IMR-90 (cell line): Measurements from ENCODE around the gene ZNF862. TPM values are rescaled to one million over a fixed set of nuclear protein-coding genes. Genes with fewer than 3 reads are reported as not detected.

Experiments
- ATAC-seq: fragments of 200-7000 bp; cut with Tn5 transposase; 2 replicates; pipeline ENCODE4 v1.9.1; 2020; ENCODE audit warnings: low read depth, mild to moderate bottlenecking, moderate library complexity
- BruUV-seq: library from RNA; stranded (reverse); fragments of 400-500 nt; replicated peaks from 2 replicates; lab custom pipeline; 2021; lab: Mats Ljungman, UMichigan
- CTCF ChIA-PET: fragments of 300-600 bp; formaldehyde crosslinking; extraction: SDS; loops from one replicate; lab custom pipeline; 2021; ENCODE audit warnings: antibody characterized with exemption; lab: Yijun Ruan, JAX
- POLR2A ChIA-PET: fragments of 300-600 bp; sonication (Branson Sonifier 250); formaldehyde crosslinking; loops from one replicate; lab custom pipeline; 2022; ENCODE audit warnings: antibody characterized with exemption; ENCODE audit not compliant: unreplicated experiment; lab: Charles Lee
- DNase-seq: peaks from one replicate; pipeline ENCODE4 v3.0.0; 2013
- H2AFZ ChIP-seq: replicated peaks from 2 replicates; pipeline ENCODE3; 2013; ENCODE audit warnings: low read length, mild to moderate bottlenecking; ENCODE audit not compliant: poor library complexity
- H2AK5ac ChIP-seq: 2 replicates; pipeline ENCODE4 v1.6.1; 2013; ENCODE audit warnings: low read depth, low read length, inconsistent platforms
- H2AK9ac ChIP-seq: replicated peaks from 2 replicates; pipeline ENCODE3; 2013; ENCODE audit warnings: mild to moderate bottlenecking, low read depth, low read length, moderate library complexity; ENCODE audit not compliant: poor library complexity
- H2BK120ac ChIP-seq: 2 replicates; pipeline ENCODE4 v1.6.1; 2013; ENCODE audit warnings: low read depth, low read length, inconsistent platforms
- H2BK15ac ChIP-seq: 3 replicates; pipeline ENCODE4 v1.6.1; 2013; ENCODE audit warnings: low read depth, low read length, inconsistent platforms
- H2BK20ac ChIP-seq: 2 replicates; pipeline ENCODE4 v1.6.1; 2013; ENCODE audit warnings: low read depth, mild to moderate bottlenecking, inconsistent platforms, low read length, moderate library complexity
- H2BK5ac ChIP-seq: 2 replicates; pipeline ENCODE4 v1.6.1; 2013; ENCODE audit warnings: mild to moderate bottlenecking, low read depth, low read length, inconsistent platforms; ENCODE audit not compliant: poor library complexity, severe bottlenecking
- H3K14ac ChIP-seq: replicated peaks from 2 replicates; pipeline ENCODE4 v1.6.1; 2013; ENCODE audit warnings: low read depth, low read length, inconsistent platforms
- H3K18ac ChIP-seq: 2 replicates; pipeline ENCODE4 v1.6.1; 2013; ENCODE audit warnings: low read depth, low read length, control low read depth
- H3K23ac ChIP-seq: 2 replicates; pipeline ENCODE4 v1.6.1; 2013; ENCODE audit warnings: low read depth, low read length, inconsistent platforms
- H3K27ac ChIP-seq: 2 replicates; pipeline ENCODE4 v1.5.1; 2013; ENCODE audit warnings: mild to moderate bottlenecking, control low read depth, low read length; ENCODE audit not compliant: insufficient read depth
- H3K27me3 ChIP-seq: 2 replicates; pipeline ENCODE4 v1.6.1; 2013; ENCODE audit warnings: low read length; ENCODE audit not compliant: control insufficient read depth, insufficient read depth
- H3K36me3 ChIP-seq: 2 replicates; pipeline ENCODE4 v1.6.1; 2013; ENCODE audit warnings: low read length, mixed read lengths; ENCODE audit not compliant: control insufficient read depth, insufficient read depth
- H3K4ac ChIP-seq: 2 replicates; pipeline ENCODE4 v1.6.1; 2013; ENCODE audit warnings: low read depth, low read length, inconsistent platforms
- H3K4me1 ChIP-seq: 2 replicates; pipeline ENCODE4 v1.6.1; 2013; ENCODE audit warnings: low read length, mixed read lengths; ENCODE audit not compliant: control insufficient read depth, insufficient read depth
- H3K4me2 ChIP-seq: 2 replicates; pipeline ENCODE4 v1.6.1; 2013; ENCODE audit warnings: low read depth, mild to moderate bottlenecking, control low read depth, low read length, moderate library complexity
- H3K4me3 ChIP-seq: 2 replicates; pipeline ENCODE4 v1.5.1; 2013; ENCODE audit warnings: low read depth, mild to moderate bottlenecking, control low read depth, low read length, moderate library complexity; ENCODE audit not compliant: insufficient read depth
- H3K56ac ChIP-seq: 2 replicates; pipeline ENCODE4 v1.6.1; 2013; ENCODE audit warnings: low read length, inconsistent platforms; ENCODE audit not compliant: insufficient read depth; ENCODE audit errors: extremely low read depth
- H3K79me1 ChIP-seq, 2 experiments: 2 replicates each; pipeline ENCODE4 v1.6.1; 2013; ENCODE audit warnings: low read length in 2 of 2, inconsistent platforms in 1 of 2, low read depth in 1 of 2
- H3K9ac ChIP-seq: 2 replicates; pipeline ENCODE4 v1.6.1; 2013; ENCODE audit warnings: low read depth, low read length, control low read depth
- H3K9me1 ChIP-seq: 2 replicates; pipeline ENCODE4 v1.6.1; 2013; ENCODE audit warnings: low read length, inconsistent platforms; ENCODE audit not compliant: insufficient read depth
- H3K9me3 ChIP-seq: 2 replicates; pipeline ENCODE4 v1.6.1; 2013; ENCODE audit warnings: low read length; ENCODE audit not compliant: control insufficient read depth, insufficient read depth
- H4K20me1 ChIP-seq: 2 replicates; pipeline ENCODE4 v1.6.1; 2013; ENCODE audit warnings: low read length, inconsistent platforms; ENCODE audit not compliant: insufficient read depth
- H4K5ac ChIP-seq: 2 replicates; pipeline ENCODE4 v1.6.1; 2013; ENCODE audit warnings: mild to moderate bottlenecking, low read depth, low read length, control low read depth
- H4K8ac ChIP-seq, 2 experiments: 2 replicates each; pipeline ENCODE4 v1.6.1; 2013; ENCODE audit warnings: low read depth in 2 of 2, low read length in 2 of 2, control low read depth in 1 of 2, inconsistent platforms in 1 of 2
- H4K91ac ChIP-seq: 2 replicates; pipeline ENCODE4 v1.6.1; 2013; ENCODE audit warnings: low read depth, low read length, inconsistent platforms; ENCODE audit not compliant: insufficient read depth
- BHLHE40 ChIP-seq: fragments of 150-350 bp; IDR thresholded peaks from 2 replicates; pipeline ENCODE4 v1.6.1; 2016; ENCODE audit warnings: mild to moderate bottlenecking, low read depth, low read length
- CEBPB ChIP-seq: IDR thresholded peaks from 2 replicates; pipeline ENCODE4 v1.6.1; 2012; ENCODE audit warnings: low read depth, low read length, improper control_type of control experiment
- CHD1 ChIP-seq: IDR thresholded peaks from 2 replicates; pipeline ENCODE4 v1.6.1; 2012; ENCODE audit warnings: low read depth, low read length, improper control_type of control experiment
- ELK1 ChIP-seq: fragments of 150-350 bp; IDR thresholded peaks from 2 replicates; pipeline ENCODE4 v1.6.1; 2016; ENCODE audit warnings: low read depth, mild to moderate bottlenecking, low read length, moderate library complexity, borderline replicate concordance
- FOS ChIP-seq: fragments of 150-350 bp; IDR thresholded peaks from 2 replicates; pipeline ENCODE4 v1.6.1; 2016; ENCODE audit warnings: low read depth, low read length
- MAFK ChIP-seq: IDR thresholded peaks from 2 replicates; pipeline ENCODE4 v1.6.1; 2012; ENCODE audit warnings: low read depth, low read length, improper control_type of control experiment
- MAZ ChIP-seq: IDR thresholded peaks from 2 replicates; pipeline ENCODE4 v1.6.1; 2012; ENCODE audit warnings: low read depth, mild to moderate bottlenecking, low read length, improper control_type of control experiment, moderate library complexity, borderline replicate concordance
- MXI1 ChIP-seq: IDR thresholded peaks from 2 replicates; pipeline ENCODE4 v1.6.1; 2012; ENCODE audit warnings: low read depth, mild to moderate bottlenecking, low read length, moderate library complexity, borderline replicate concordance
- NFE2L2 ChIP-seq: fragments of 150-350 bp; IDR thresholded peaks from 2 replicates; pipeline ENCODE4 v1.6.1; 2016; ENCODE audit warnings: low read depth, mild to moderate bottlenecking, low read length
- POLR2A ChIP-seq: IDR thresholded peaks from 2 replicates; pipeline ENCODE4 v1.6.1; 2012; ENCODE audit warnings: mild to moderate bottlenecking, low read depth, low read length
- RAD21 ChIP-seq: IDR thresholded peaks from 2 replicates; pipeline ENCODE4 v1.6.1; 2012; ENCODE audit warnings: low read length, improper control_type of control experiment
- RCOR1 ChIP-seq: IDR thresholded peaks from 2 replicates; pipeline ENCODE4 v1.6.1; 2012; ENCODE audit warnings: mild to moderate bottlenecking, low read length, improper control_type of control experiment; ENCODE audit not compliant: insufficient replicate concordance
- RFX5 ChIP-seq: IDR thresholded peaks from 2 replicates; pipeline ENCODE4 v1.8.0; 2012; ENCODE audit warnings: low read depth, mild to moderate bottlenecking, low read length, moderate library complexity
- SMC3 ChIP-seq: fragments of 150-350 bp; IDR thresholded peaks from 2 replicates; pipeline ENCODE4 v1.6.1; 2016; ENCODE audit warnings: low read depth, mild to moderate bottlenecking, antibody characterized with exemption, low read length, moderate library complexity
- USF2 ChIP-seq: fragments of 150-350 bp; IDR thresholded peaks from 2 replicates; pipeline ENCODE4 v1.6.1; 2017; ENCODE audit warnings: mild to moderate bottlenecking, antibody characterized with exemption, low read length, low read depth
- WGBS, 2 experiments: methylation state at CpG; one replicate each; pipeline versions ENCODE4 v1.1.5 to v1.1.7; 2013; ENCODE audit warnings: missing lambda C conversion rate in 2 of 2; ENCODE audit not compliant: insufficient read length in 1 of 2; ENCODE audit errors: extremely low coverage in 2 of 2; 5-methylcytosine and 5-hydroxymethylcytosine counted together
- dilution Hi-C: fragments of 300-500 bp; cut with HindIII; formaldehyde crosslinking; loops from one replicate; pipeline ENCODE4 v1.14.3; 2018; ENCODE audit warnings: low sequenced_read_pairs; ENCODE audit not compliant: unreplicated experiment
- in situ Hi-C: fragments of 300-500 bp; cut with MboI; formaldehyde crosslinking; loops from 3 replicates; pipeline ENCODE4 v1.14.3; 2019; ENCODE audit warnings: low sequenced_read_pairs, inconsistent platforms, mixed read lengths
- intact Hi-C: fragments of 100-400 bp; cut with micrococcal nuclease; formaldehyde crosslinking; loops from 2 replicates; pipeline ENCODE4 v1.10.0; 2022
- polyA plus RNA-seq, 3 experiments: library from polyadenylated mRNA; depleted of rRNA; stranded (reverse); fragments of >200 nt; gene quantifications; 2 replicates each; pipeline ENCODE4 v1.2.3, GENCODE V29; 2012; ENCODE audit warnings: low replicate concordance in 1 of 3
- total RNA-seq: library from RNA; depleted of rRNA; stranded (reverse); fragments of >200 nt; gene quantifications from 2 replicates; pipeline ENCODE4 v1.2.3, GENCODE V29; 2012
- TF ChIP-seq, protein P1 (sequence below): conservative IDR thresholded peaks from 2 replicates; pipeline ENCODE4 v1.5.1; 2012; ENCODE audit warnings: mild to moderate bottlenecking, low read depth, low read length, improper control_type of control experiment

The ZNF862 gene
- total and polyA plus RNA-seq, 2 of the 4 experiments (the other 2 are of a cell fraction) = 5.9 to 10.8 TPM

- no peak overlapping the region for H3K4ac ChIP-seq
- H4K91ac ChIP-seq = no peak overlapping the region
- no peak overlapping the region for H3K4me3 ChIP-seq
- TF ChIP-seq NFE2L2 (no peak), CHD1 (no peak), CEBPB (no peak), RCOR1 (no peak), POLR2A (no peak), RFX5 (no peak), BHLHE40 (no peak), ELK1 (no peak), MXI1 (no peak), FOS (no peak), MAFK (no peak), SMC3 (no peak), MAZ (no peak), USF2 (no peak), RAD21 (no peak)
- TF ChIP-seq, protein P1, sequence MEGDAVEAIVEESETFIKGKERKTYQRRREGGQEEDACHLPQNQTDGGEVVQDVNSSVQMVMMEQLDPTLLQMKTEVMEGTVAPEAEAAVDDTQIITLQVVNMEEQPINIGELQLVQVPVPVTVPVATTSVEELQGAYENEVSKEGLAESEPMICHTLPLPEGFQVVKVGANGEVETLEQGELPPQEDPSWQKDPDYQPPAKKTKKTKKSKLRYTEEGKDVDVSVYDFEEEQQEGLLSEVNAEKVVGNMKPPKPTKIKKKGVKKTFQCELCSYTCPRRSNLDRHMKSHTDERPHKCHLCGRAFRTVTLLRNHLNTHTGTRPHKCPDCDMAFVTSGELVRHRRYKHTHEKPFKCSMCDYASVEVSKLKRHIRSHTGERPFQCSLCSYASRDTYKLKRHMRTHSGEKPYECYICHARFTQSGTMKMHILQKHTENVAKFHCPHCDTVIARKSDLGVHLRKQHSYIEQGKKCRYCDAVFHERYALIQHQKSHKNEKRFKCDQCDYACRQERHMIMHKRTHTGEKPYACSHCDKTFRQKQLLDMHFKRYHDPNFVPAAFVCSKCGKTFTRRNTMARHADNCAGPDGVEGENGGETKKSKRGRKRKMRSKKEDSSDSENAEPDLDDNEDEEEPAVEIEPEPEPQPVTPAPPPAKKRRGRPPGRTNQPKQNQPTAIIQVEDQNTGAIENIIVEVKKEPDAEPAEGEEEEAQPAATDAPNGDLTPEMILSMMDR = no peak
- no peak overlapping the region for H2AK5ac ChIP-seq
- no peak overlapping the region for H3K14ac ChIP-seq
- H3K9ac ChIP-seq = no peak overlapping the region
- BruUV-seq = no TSS peak
- no peak overlapping the region for H4K8ac ChIP-seq
- peaks cover 27% of the 10 kb centered on the region; the same call in 1 of the 2 replicates for H3K27me3 ChIP-seq
- intact Hi-C loops (no loop called here), in situ Hi-C loops (no loop called here), dilution Hi-C loops (no loop called here)
- POLR2A ChIA-PET = no interaction called here
- H3K4me2 ChIP-seq = no peak overlapping the region
- H3K9me3 ChIP-seq = no peaks in the 10 kb centered on the region
- no peak overlapping the region for H3K56ac ChIP-seq
- no peak overlapping the region for H2AK9ac ChIP-seq
- no peak overlapping the region for H2BK120ac ChIP-seq
- no peaks in the 10 kb centered on the region for H3K9me1 ChIP-seq
- no peaks in the 10 kb centered on the region for H4K20me1 ChIP-seq
- H2AFZ ChIP-seq = no peak overlapping the region
- no peak overlapping the region for H4K5ac ChIP-seq
- H3K4me1 ChIP-seq = no peaks in the 10 kb centered on the region
- DNase-seq (no peak), ATAC-seq (no peak; the same call in 1 of the 2 replicates)
- H3K36me3 ChIP-seq = no peaks in the 10 kb centered on the region
- H2BK5ac ChIP-seq = no peak overlapping the region
- no peak overlapping the region for H3K23ac ChIP-seq
- WGBS, 2 experiments = 20% methylated on average over 1 of the region's 6 CpGs; no CpG with 5 or more reads in 1 of the 2 experiments
- CTCF ChIA-PET = no interaction called here
- H3K79me1 ChIP-seq = no peaks in the 10 kb centered on the region
- H3K27ac ChIP-seq = no peak overlapping the region
- no peak overlapping the region for H2BK15ac ChIP-seq
- no peak overlapping the region for H2BK20ac ChIP-seq
- no peak overlapping the region for H3K18ac ChIP-seq
These were observed 43.5 kb upstream of the ZNF862 start for GRCh38 chr7:149794661-149795060.
